B cell (primary cell): ENCODE results near the gene HCK.

Experiments used
- CTCF ChIP-seq: fragments of 200-600 bp; IDR thresholded peaks from one replicate; pipeline ENCODE4 v1.8.0; 2022; ENCODE audit warnings: antibody characterized with exemption, mild to moderate bottlenecking
- EZH2 ChIP-seq: IDR thresholded peaks from 2 replicates; pipeline ENCODE4 v1.6.1; 2012; ENCODE audit warnings: borderline replicate concordance, low read depth, mild to moderate bottlenecking, moderate library complexity, low read length; ENCODE audit not compliant: insufficient read depth, poor library complexity, severe bottlenecking

GRCh38 chr20:32062776-32063170 is 10.7 kb downstream of the HCK start:
- no peak for TF ChIP-seq CTCF
- no peak for TF ChIP-seq EZH2
